Memory B cell (primary cell): Measurements from ENCODE around the gene TMEM134.

ENCODE experiments used
- ATAC-seq: fragments of 150-1000 bp; cut with Tn5 transposase; 2 replicates; pipeline ENCODE4 v1.10.0; 2021; ENCODE audit warnings: low read depth, mild to moderate bottlenecking, moderate library complexity
- DNase-seq, 2 donors: peaks; one replicate each; pipeline ENCODE4 v3.0.0; 2022; ENCODE audit warnings: low spot score in 2 of 2
- H3K27ac Mint-ChIP-seq: one replicate; pipeline ENCODE4 v1.8.0; 2022; ENCODE audit warnings: mild to moderate bottlenecking, moderate library complexity, mixed read lengths
- H3K27me3 Mint-ChIP-seq: one replicate; pipeline ENCODE4 v1.8.0; 2022; ENCODE audit warnings: mixed read lengths
- H3K36me3 Mint-ChIP-seq: one replicate; pipeline ENCODE4 v1.8.0; 2022; ENCODE audit warnings: mild to moderate bottlenecking, mixed read lengths
- H3K4me1 Mint-ChIP-seq: one replicate; pipeline ENCODE4 v1.8.0; 2022; ENCODE audit warnings: mixed read lengths
- H3K4me3 Mint-ChIP-seq: one replicate; pipeline ENCODE4 v1.8.0; 2022; ENCODE audit warnings: mild to moderate bottlenecking, moderate library complexity, mixed read lengths
- H3K9me3 Mint-ChIP-seq: one replicate; pipeline ENCODE4 v1.8.0; 2022; ENCODE audit warnings: mixed read lengths

The TMEM134 gene

GRCh38 chr11:67504005-67504949 lies 35.2 kb upstream of the TMEM134 start:
- peak in 1 of 2 donors; percentile 51 for DNase-seq
- peaks cover 33% of the 10 kb centered on the region for H3K4me1 Mint-ChIP-seq
- H3K36me3 Mint-ChIP-seq = peaks cover 14% of the 10 kb centered on the region
- H3K27me3 Mint-ChIP-seq = no peaks in the 10 kb centered on the region
- peak overlapping the region; percentile 89 for H3K27ac Mint-ChIP-seq
- no peak for ATAC-seq
- H3K4me3 Mint-ChIP-seq = peak overlapping the region; percentile 92
- no peaks in the 10 kb centered on the region for H3K9me3 Mint-ChIP-seq

- H3K36me3 Mint-ChIP-seq = peaks cover 15% of the 10 kb centered on the region
- peak overlapping the region; percentile 74 for H3K4me3 Mint-ChIP-seq
- no peaks in the 10 kb centered on the region for H3K9me3 Mint-ChIP-seq
- peaks cover 28% of the 10 kb centered on the region for H3K4me1 Mint-ChIP-seq
- no peaks in the 10 kb centered on the region for H3K27me3 Mint-ChIP-seq
- peak overlapping the region; percentile 43 for H3K27ac Mint-ChIP-seq
- ATAC-seq = no peak
- DNase-seq = no peak
Measured at GRCh38 chr11:67503119-67504004, 34.3 kb upstream of the TMEM134 start.

- Mint-ChIP-seq H3K4me1 (peaks cover 28% of the 10 kb centered on the region), H3K9me3 (no peaks in the 10 kb centered on the region), H3K27ac (peak overlapping the region; percentile 43), H3K4me3 (peak overlapping the region; percentile 74), H3K36me3 (peaks cover 17% of the 10 kb centered on the region), H3K27me3 (no peaks in the 10 kb centered on the region)
- ATAC-seq (no peak), DNase-seq (no peak)
Measured at GRCh38 chr11:67502328-67502979, 33.4 kb upstream of the TMEM134 start.

- no peaks in the 10 kb centered on the region for H3K27me3 Mint-ChIP-seq
- no peaks in the 10 kb centered on the region for H3K9me3 Mint-ChIP-seq
- H3K4me1 Mint-ChIP-seq = peaks cover 28% of the 10 kb centered on the region
- H3K4me3 Mint-ChIP-seq = no peak overlapping the region
- H3K36me3 Mint-ChIP-seq = peaks cover 17% of the 10 kb centered on the region
- no peak overlapping the region for H3K27ac Mint-ChIP-seq
- no peak for ATAC-seq
- DNase-seq = no peak
Measured at GRCh38 chr11:67501854-67502253, 32.8 kb upstream of the TMEM134 start.

GRCh38 chr11:67500831-67501715 lies 32.0 kb upstream of the TMEM134 start:
- H3K4me3 Mint-ChIP-seq = no peak overlapping the region
- H3K9me3 Mint-ChIP-seq = no peaks in the 10 kb centered on the region
- H3K27me3 Mint-ChIP-seq = no peaks in the 10 kb centered on the region
- no peak overlapping the region for H3K27ac Mint-ChIP-seq
- H3K4me1 Mint-ChIP-seq = peaks cover 23% of the 10 kb centered on the region
- DNase-seq (no peak), ATAC-seq (no peak)
- peaks cover 18% of the 10 kb centered on the region for H3K36me3 Mint-ChIP-seq

- DNase-seq = no peak
- ATAC-seq = no peak
- H3K9me3 Mint-ChIP-seq = no peaks in the 10 kb centered on the region
- H3K4me1 Mint-ChIP-seq = peaks cover 19% of the 10 kb centered on the region
- H3K36me3 Mint-ChIP-seq = peaks cover 23% of the 10 kb centered on the region
- H3K27ac Mint-ChIP-seq = no peak overlapping the region
- no peak overlapping the region for H3K4me3 Mint-ChIP-seq
- no peaks in the 10 kb centered on the region for H3K27me3 Mint-ChIP-seq
Measured at GRCh38 chr11:67500484-67500821, 31.4 kb upstream of the TMEM134 start.

- ATAC-seq (no peak), DNase-seq (no peak)
- no peak overlapping the region for H3K27ac Mint-ChIP-seq
- peaks cover 18% of the 10 kb centered on the region for H3K4me1 Mint-ChIP-seq
- no peaks in the 10 kb centered on the region for H3K9me3 Mint-ChIP-seq
- H3K27me3 Mint-ChIP-seq = no peaks in the 10 kb centered on the region
- no peak overlapping the region for H3K4me3 Mint-ChIP-seq
- H3K36me3 Mint-ChIP-seq = peaks cover 23% of the 10 kb centered on the region
Measured at GRCh38 chr11:67499808-67500483, 30.9 kb upstream of the TMEM134 start.

- peaks cover 26% of the 10 kb centered on the region for H3K36me3 Mint-ChIP-seq
- H3K4me3 Mint-ChIP-seq = no peak overlapping the region
- H3K27me3 Mint-ChIP-seq = no peaks in the 10 kb centered on the region
- DNase-seq (no peak), ATAC-seq (no peak)
- no peak overlapping the region for H3K27ac Mint-ChIP-seq
- H3K9me3 Mint-ChIP-seq = no peaks in the 10 kb centered on the region
- peaks cover 13% of the 10 kb centered on the region for H3K4me1 Mint-ChIP-seq
Measured at GRCh38 chr11:67498544-67498972, 29.5 kb upstream of the TMEM134 start.

GRCh38 chr11:67497656-67498291 lies 28.7 kb upstream of the TMEM134 start:
- DNase-seq = no peak
- no peak for ATAC-seq
- no peaks in the 10 kb centered on the region for H3K9me3 Mint-ChIP-seq
- no peak overlapping the region for H3K27ac Mint-ChIP-seq
- H3K4me3 Mint-ChIP-seq = no peak overlapping the region
- no peaks in the 10 kb centered on the region for H3K27me3 Mint-ChIP-seq
- H3K36me3 Mint-ChIP-seq = peaks cover 23% of the 10 kb centered on the region
- H3K4me1 Mint-ChIP-seq = peaks cover 7% of the 10 kb centered on the region

GRCh38 chr11:67496113-67496512 lies 27.1 kb upstream of the TMEM134 start:
- H3K27ac Mint-ChIP-seq = no peak overlapping the region
- no peaks in the 10 kb centered on the region for H3K27me3 Mint-ChIP-seq
- no peak for ATAC-seq
- no peaks in the 10 kb centered on the region for H3K9me3 Mint-ChIP-seq
- H3K4me1 Mint-ChIP-seq = peaks cover 5% of the 10 kb centered on the region
- H3K4me3 Mint-ChIP-seq = no peak overlapping the region
- DNase-seq = no peak
- peaks cover 22% of the 10 kb centered on the region for H3K36me3 Mint-ChIP-seq

- peaks cover 18% of the 10 kb centered on the region for H3K36me3 Mint-ChIP-seq
- no peak overlapping the region for H3K27ac Mint-ChIP-seq
- no peaks in the 10 kb centered on the region for H3K27me3 Mint-ChIP-seq
- DNase-seq (no peak), ATAC-seq (no peak)
- H3K4me1 Mint-ChIP-seq = peaks cover 5% of the 10 kb centered on the region
- H3K4me3 Mint-ChIP-seq = no peak overlapping the region
- no peaks in the 10 kb centered on the region for H3K9me3 Mint-ChIP-seq
Measured at GRCh38 chr11:67495234-67496005, 26.4 kb upstream of the TMEM134 start.
